Hepatocyte (in vitro differentiated cells): Measurements from ENCODE around the gene KIAA1614. TPM values are rescaled to one million over a fixed set of nuclear protein-coding genes. Genes with fewer than 3 reads are reported as not detected.

Source experiments
- DNase-seq: peaks from one replicate; pipeline ENCODE4 v3.0.0-alpha.2; 2016; ENCODE audit warnings: low spot score
- H2AFZ ChIP-seq: fragments of 200-600 bp; sonication (generic); 2 replicates; pipeline ENCODE4 v1.6.0; 2016; ENCODE audit warnings: antibody characterized with exemption, mild to moderate bottlenecking
- H3K27ac ChIP-seq: fragments of 200-600 bp; sonication (generic); 2 replicates; pipeline ENCODE4 v1.5.1; 2016; ENCODE audit warnings: mild to moderate bottlenecking
- H3K27me3 ChIP-seq: fragments of 200-600 bp; sonication (generic); 2 replicates; pipeline ENCODE4 v1.6.1; 2016
- H3K36me3 ChIP-seq: fragments of 200-600 bp; sonication (generic); replicated peaks from 2 replicates; pipeline ENCODE4 v1.5.1; 2016; ENCODE audit warnings: low read depth; ENCODE audit not compliant: insufficient read depth
- H3K4me1 ChIP-seq: fragments of 200-600 bp; sonication (generic); 2 replicates; pipeline ENCODE4 v1.5.1; 2016; ENCODE audit warnings: mild to moderate bottlenecking, moderate library complexity; ENCODE audit not compliant: insufficient read depth
- H3K4me2 ChIP-seq: fragments of 200-600 bp; sonication (generic); 2 replicates; pipeline ENCODE4 v1.6.0; 2016
- H3K4me3 ChIP-seq: fragments of 200-600 bp; sonication (generic); 2 replicates; pipeline ENCODE4 v1.5.1; 2016; ENCODE audit warnings: mild to moderate bottlenecking
- H3K79me2 ChIP-seq: fragments of 200-600 bp; sonication (generic); 2 replicates; pipeline ENCODE4 v1.6.0; 2017; ENCODE audit warnings: mild to moderate bottlenecking
- H3K9me2 ChIP-seq: fragments of 200-600 bp; sonication (generic); replicated peaks from 2 replicates; pipeline ENCODE4 v1.6.0; 2017; ENCODE audit warnings: mild to moderate bottlenecking; ENCODE audit not compliant: insufficient read depth
- H3K9me3 ChIP-seq: fragments of 200-600 bp; sonication (generic); 2 replicates; pipeline ENCODE4 v1.5.1; 2016; ENCODE audit warnings: low read depth, mild to moderate bottlenecking
- H4K20me1 ChIP-seq: fragments of 200-600 bp; sonication (generic); 2 replicates; pipeline ENCODE4 v1.6.0; 2016; ENCODE audit warnings: mild to moderate bottlenecking; ENCODE audit not compliant: insufficient read depth, poor library complexity, severe bottlenecking
- CTCF ChIP-seq: fragments of 200-600 bp; sonication (generic); IDR thresholded peaks from 2 replicates; pipeline ENCODE4 v1.5.1; 2016; ENCODE audit warnings: antibody characterized with exemption, mild to moderate bottlenecking; ENCODE audit not compliant: poor library complexity
- EZH2 ChIP-seq: fragments of 200-600 bp; sonication (generic); IDR thresholded peaks from 2 replicates; pipeline ENCODE4 v1.6.1; 2016; ENCODE audit warnings: antibody characterized with exemption, mild to moderate bottlenecking, borderline replicate concordance
- EZH2phosphoT487 ChIP-seq: fragments of 200-600 bp; sonication (generic); IDR thresholded peaks from one replicate; pipeline ENCODE4 v1.6.1; 2018; ENCODE audit warnings: antibody characterized with exemption, mild to moderate bottlenecking, low read depth, moderate library complexity; ENCODE audit not compliant: unreplicated experiment, severe bottlenecking
- WGBS: methylation state at CpG from one replicate; pipeline ENCODE4 v1.1.6; 2016; ENCODE audit warnings: low lambda C conversion rate; ENCODE audit errors: missing lambda C conversion rate; 5-methylcytosine and 5-hydroxymethylcytosine counted together
- polyA plus RNA-seq: library from polyadenylated mRNA; unstranded; fragments of >200 nt; fragmentation: Nextera tagmentation; extraction: Ambion mirVana; gene quantifications from 2 replicates; pipeline ENCODE4 v1.2.1, GENCODE V29; 2016
- total RNA-seq: library from RNA; depleted of rRNA; stranded (reverse); fragments of >200 nt; gene quantifications from 2 replicates; pipeline ENCODE4 v1.2.3, GENCODE V29; 2014

KIAA1614 gene
- total and polyA plus RNA-seq, 2 experiments from 2014 or later, result 2.5 to 2.6 TPM

GRCh38 chr1:180925471-180926051, 12.9 kb downstream of the KIAA1614 start:
- peak; percentile 58 for DNase-seq

DNA sequence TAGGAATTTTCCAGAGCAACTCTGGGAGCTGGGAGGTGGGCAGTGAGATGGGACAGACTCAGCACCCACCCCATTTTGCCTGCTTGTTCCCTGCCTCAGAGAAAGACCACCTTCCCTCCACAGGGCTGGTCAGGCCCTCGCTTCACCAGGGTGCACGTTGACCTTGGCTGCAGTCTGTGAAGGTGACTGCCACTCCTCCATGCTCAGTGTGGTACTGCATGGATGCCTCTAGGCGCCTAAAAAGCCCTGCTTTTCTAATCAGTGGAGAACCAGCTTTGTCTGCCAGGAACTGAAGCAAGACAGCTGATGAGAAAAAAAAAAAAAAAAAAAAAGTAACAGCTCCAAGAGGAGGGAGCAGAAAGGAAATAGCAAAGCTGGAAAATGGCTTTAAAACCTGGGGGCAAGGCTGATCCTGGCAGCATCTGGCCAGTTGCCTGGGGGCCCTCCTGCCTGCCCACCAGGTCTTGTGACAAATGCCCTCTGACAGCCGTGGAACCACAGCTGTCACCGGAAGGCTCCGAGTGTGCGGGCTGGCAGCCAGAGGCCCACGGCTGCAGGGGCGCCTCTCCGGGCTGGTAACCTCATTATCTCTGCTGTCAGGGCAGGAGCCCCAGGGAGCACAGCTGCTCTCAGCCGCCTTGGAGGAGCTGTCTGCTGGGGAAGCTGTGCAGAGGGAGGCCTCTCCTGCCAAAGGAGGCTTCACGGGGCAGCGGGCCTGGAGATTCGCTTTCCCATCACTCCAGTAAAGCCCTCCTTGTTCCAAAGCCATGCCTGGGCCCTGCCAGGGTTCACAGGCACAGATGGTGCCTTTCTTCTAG, 13.7 kb downstream of the KIAA1614 start:
- peaks cover 47% of the 10 kb centered on the region for H3K4me1 ChIP-seq
- no peaks in the 10 kb centered on the region for H3K9me3 ChIP-seq
- DNase-seq, result peak; percentile 71
- peak overlapping the region; percentile 91 for H3K27ac ChIP-seq
- no peaks in the 10 kb centered on the region for H3K9me2 ChIP-seq
- no peaks in the 10 kb centered on the region for H3K79me2 ChIP-seq
- H3K4me3 ChIP-seq, result no peak overlapping the region
- no peaks in the 10 kb centered on the region for H3K27me3 ChIP-seq
- TF ChIP-seq CTCF, result no peak
- TF ChIP-seq EZH2phosphoT487, result no peak
- TF ChIP-seq EZH2, result no peak
- 36% methylated on average over 14 of the region's 14 CpGs for WGBS
- peak overlapping the region; percentile 61 for H3K4me2 ChIP-seq
- no peaks in the 10 kb centered on the region for H3K36me3 ChIP-seq
- no peaks in the 10 kb centered on the region for H4K20me1 ChIP-seq
- no peak overlapping the region for H2AFZ ChIP-seq

More at GRCh38 chr1:180925471-180926051, 12.9 kb downstream of the KIAA1614 start:
- Histone ChIP-seq H4K20me1 (no peaks in the 10 kb centered on the region), H3K4me2 (peak overlapping the region; percentile 61), H3K4me1 (peaks cover 47% of the 10 kb centered on the region), H3K79me2 (no peaks in the 10 kb centered on the region), H3K9me2 (no peaks in the 10 kb centered on the region), H3K27ac (peak overlapping the region; percentile 91), H3K36me3 (no peaks in the 10 kb centered on the region), H3K27me3 (no peaks in the 10 kb centered on the region), H3K9me3 (no peaks in the 10 kb centered on the region), H3K4me3 (no peak overlapping the region), H2AFZ (no peak overlapping the region)
- no peak for TF ChIP-seq EZH2
- TF ChIP-seq EZH2phosphoT487, result no peak
- no peak for TF ChIP-seq CTCF
- WGBS, result 47% methylated on average over 7 of the region's 7 CpGs

DNA sequence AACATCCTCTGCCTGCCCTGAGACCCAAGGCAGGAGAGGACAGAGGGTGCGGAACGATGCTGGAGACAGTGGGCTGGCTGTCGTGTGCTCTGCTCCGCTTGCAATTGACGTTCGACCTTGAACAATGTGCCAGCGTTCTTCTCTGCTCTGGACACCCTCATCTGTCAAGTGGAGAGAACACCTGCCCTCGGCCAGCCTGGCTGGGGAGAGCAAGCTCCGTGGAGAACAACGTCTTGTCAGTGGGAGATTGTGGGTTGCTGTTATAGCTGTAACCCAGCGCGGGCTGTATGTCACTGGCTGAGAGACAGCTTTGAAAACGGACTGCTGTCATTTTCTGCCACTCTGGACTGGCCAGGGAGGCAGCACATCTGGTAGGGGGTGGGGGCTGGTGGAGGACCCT, 14.7 kb downstream of the KIAA1614 start:
- no peak for DNase-seq
- H3K27ac ChIP-seq, result peak overlapping the region; percentile 91
- peak overlapping the region; percentile 61 for H3K4me2 ChIP-seq

More for the DNA sequence above, 14.7 kb downstream of the KIAA1614 start:
- peaks cover 47% of the 10 kb centered on the region for H3K4me1 ChIP-seq
- H3K79me2 ChIP-seq, result no peaks in the 10 kb centered on the region
- no peak overlapping the region for H3K4me3 ChIP-seq
- H3K9me3 ChIP-seq, result no peaks in the 10 kb centered on the region
- no peak overlapping the region for H2AFZ ChIP-seq
- H4K20me1 ChIP-seq, result no peaks in the 10 kb centered on the region
- WGBS, result 61% methylated on average over 13 of the region's 13 CpGs
- no peaks in the 10 kb centered on the region for H3K36me3 ChIP-seq
- H3K27me3 ChIP-seq, result no peaks in the 10 kb centered on the region
- H3K9me2 ChIP-seq, result no peaks in the 10 kb centered on the region
- no peak for TF ChIP-seq CTCF
- no peak for TF ChIP-seq EZH2phosphoT487
- TF ChIP-seq EZH2, result no peak
